MM.1S (cell line): Measurements from ENCODE around the gene SPOP.

Experiments used
- DNase-seq: peaks from one replicate; pipeline ENCODE4 v3.0.0-alpha.2; 2015
- H2AFZ ChIP-seq: fragments of 300-600 bp; sonication (generic); 2 replicates; pipeline ENCODE4 v1.6.0; 2016; ENCODE audit warnings: antibody characterized with exemption, low read length
- H3F3A ChIP-seq: fragments of 300-600 bp; sonication (generic); 2 replicates; pipeline ENCODE4 v1.6.1; 2016; ENCODE audit warnings: mild to moderate bottlenecking, antibody characterized with exemption, low read length, moderate library complexity, mixed read lengths; ENCODE audit not compliant: insufficient read depth
- H3K27ac ChIP-seq: fragments of 300-600 bp; sonication (generic); 2 replicates; pipeline ENCODE4 v1.5.1; 2016; ENCODE audit warnings: mild to moderate bottlenecking, low read length
- H3K27me3 ChIP-seq: fragments of 300-600 bp; sonication (generic); replicated peaks from 2 replicates; pipeline ENCODE4 v1.6.0; 2016; ENCODE audit warnings: low read length; ENCODE audit not compliant: insufficient read depth
- H3K36me3 ChIP-seq: fragments of 300-600 bp; sonication (generic); replicated peaks from 2 replicates; pipeline ENCODE4 v1.6.1; 2016; ENCODE audit warnings: mild to moderate bottlenecking, low read length, mixed read lengths; ENCODE audit not compliant: insufficient read depth
- H3K4me1 ChIP-seq: fragments of 300-600 bp; sonication (generic); 2 replicates; pipeline ENCODE4 v1.6.1; 2016; ENCODE audit warnings: low read length, mixed read lengths
- H3K4me2 ChIP-seq: fragments of 300-600 bp; sonication (generic); 2 replicates; pipeline ENCODE4 v1.6.0; 2016; ENCODE audit warnings: low read depth, low read length
- H3K4me3 ChIP-seq: fragments of 300-600 bp; sonication (generic); 2 replicates; pipeline ENCODE4 v1.5.1; 2016; ENCODE audit warnings: low read length, mixed read lengths
- H3K79me2 ChIP-seq: fragments of 300-600 bp; sonication (generic); 2 replicates; pipeline ENCODE4 v1.6.1; 2016; ENCODE audit warnings: mixed run types, low read length, mixed read lengths
- H3K9ac ChIP-seq: fragments of 300-600 bp; sonication (generic); 2 replicates; pipeline ENCODE4 v1.6.1; 2016; ENCODE audit warnings: low read length, mixed read lengths
- H3K9me2 ChIP-seq: fragments of 300-600 bp; sonication (generic); replicated peaks from 2 replicates; pipeline ENCODE4 v1.6.1; 2016; ENCODE audit warnings: mild to moderate bottlenecking, low read length, mixed read lengths; ENCODE audit not compliant: insufficient read depth
- H3K9me3 ChIP-seq: fragments of 300-600 bp; sonication (generic); replicated peaks from 2 replicates; pipeline ENCODE4 v1.6.1; 2016; ENCODE audit warnings: mild to moderate bottlenecking, low read length, mixed read lengths; ENCODE audit not compliant: insufficient read depth
- H4K20me1 ChIP-seq: fragments of 300-600 bp; sonication (generic); 2 replicates; pipeline ENCODE4 v1.6.1; 2016; ENCODE audit warnings: mild to moderate bottlenecking, low read length, moderate library complexity, mixed read lengths; ENCODE audit not compliant: insufficient read depth
- CTCF ChIP-seq: fragments of 300-600 bp; sonication (generic); IDR thresholded peaks from 2 replicates; pipeline ENCODE4 v1.5.1; 2016; ENCODE audit warnings: antibody characterized with exemption, low read length, mixed read lengths
- EZH2 ChIP-seq: fragments of 300-600 bp; sonication (generic); optimal IDR thresholded peaks from 2 replicates; pipeline ENCODE3; 2017; ENCODE audit warnings: low read depth, mild to moderate bottlenecking, antibody characterized with exemption, low read length, mixed read lengths
- EZH2phosphoT487 ChIP-seq: fragments of 300-600 bp; sonication (generic); IDR thresholded peaks from 2 replicates; pipeline ENCODE4 v1.6.1; 2018; ENCODE audit warnings: antibody characterized with exemption, low read length

SPOP gene

DNA sequence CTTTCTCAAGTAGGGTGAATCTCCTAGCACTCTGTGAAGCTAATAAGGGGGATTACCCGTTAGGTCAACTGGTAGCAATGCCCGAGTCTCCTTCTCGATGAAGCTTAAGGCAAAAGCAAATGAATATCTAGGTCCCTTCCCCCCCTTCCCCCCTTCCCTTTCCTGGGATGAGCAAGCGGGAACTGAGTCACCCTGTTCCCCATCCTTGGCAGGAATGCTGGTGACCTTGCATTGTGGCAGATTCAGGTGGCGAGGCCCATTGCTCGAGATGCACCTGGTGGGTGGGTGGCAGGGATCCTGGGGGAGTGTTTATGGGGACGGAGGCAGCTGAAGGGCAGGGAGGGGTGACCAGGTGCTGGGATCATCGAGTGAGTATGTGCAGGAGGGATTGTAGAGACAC, 95.1 kb downstream of the SPOP start:
- Histone ChIP-seq H3K79me2 (no peaks in the 10 kb centered on the region), H3K27ac (no peak overlapping the region)
- no peak for TF ChIP-seq EZH2phosphoT487

DNA sequence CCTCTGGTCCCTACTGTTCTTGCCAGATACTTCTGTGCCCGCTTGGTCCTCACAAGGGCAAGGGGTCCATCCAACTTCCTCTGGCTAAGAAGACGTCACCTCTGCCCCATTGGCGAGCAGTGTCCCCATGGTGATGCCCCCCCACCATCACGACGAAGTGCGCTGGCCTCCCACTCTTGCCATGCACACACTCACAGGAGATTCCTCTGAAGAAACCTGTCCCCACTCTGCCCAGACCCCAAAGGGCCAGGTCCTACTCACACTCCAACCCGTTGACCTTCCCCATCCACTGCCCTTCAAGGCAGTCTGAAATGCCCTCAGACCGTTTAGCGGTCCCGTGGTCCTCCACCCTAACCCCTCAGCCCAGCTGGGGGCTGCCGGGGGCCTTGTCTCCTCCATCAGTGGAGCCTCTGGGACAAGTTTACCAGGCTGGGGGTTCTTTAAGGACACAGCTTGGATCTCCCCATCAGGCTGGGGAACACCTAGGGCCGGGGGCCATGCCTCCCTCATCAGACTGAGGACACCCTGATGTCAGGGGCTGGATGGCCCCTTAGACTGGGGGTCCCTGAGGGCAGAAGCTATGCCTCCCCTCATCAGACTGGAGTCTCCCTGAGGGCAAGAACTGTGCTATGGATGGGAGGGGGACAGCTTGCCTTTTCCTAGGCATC, 95.7 kb downstream of the SPOP start:
- Histone ChIP-seq H3F3A (no peaks in the 10 kb centered on the region; the same call in 1 of the 2 replicates), H3K9me3 (no peaks in the 10 kb centered on the region), H3K27ac (no peak overlapping the region), H4K20me1 (no peaks in the 10 kb centered on the region), H3K36me3 (no peaks in the 10 kb centered on the region), H3K4me1 (no peaks in the 10 kb centered on the region), H3K27me3 (peaks cover 9% of the 10 kb centered on the region), H3K4me2 (no peak overlapping the region), H3K4me3 (no peak overlapping the region), H2AFZ (no peak overlapping the region), H3K9me2 (no peaks in the 10 kb centered on the region), H3K9ac (no peak overlapping the region), H3K79me2 (no peaks in the 10 kb centered on the region)
- no peak for DNase-seq
- TF ChIP-seq EZH2 (no peak), EZH2phosphoT487 (no peak), CTCF (no peak)

More for the DNA sequence above, 95.1 kb downstream of the SPOP start:
- Histone ChIP-seq H3K36me3 (no peaks in the 10 kb centered on the region), H3K9me2 (no peaks in the 10 kb centered on the region), H3K9ac (no peak overlapping the region), H3K9me3 (no peaks in the 10 kb centered on the region), H3K4me3 (no peak overlapping the region), H3K4me1 (no peaks in the 10 kb centered on the region), H2AFZ (no peak overlapping the region), H3K27me3 (peaks cover 3% of the 10 kb centered on the region; the same call in 1 of the 2 replicates), H3F3A (no peaks in the 10 kb centered on the region; the same call in 1 of the 2 replicates), H3K4me2 (no peak overlapping the region), H4K20me1 (no peaks in the 10 kb centered on the region)
- DNase-seq: no peak

DNA sequence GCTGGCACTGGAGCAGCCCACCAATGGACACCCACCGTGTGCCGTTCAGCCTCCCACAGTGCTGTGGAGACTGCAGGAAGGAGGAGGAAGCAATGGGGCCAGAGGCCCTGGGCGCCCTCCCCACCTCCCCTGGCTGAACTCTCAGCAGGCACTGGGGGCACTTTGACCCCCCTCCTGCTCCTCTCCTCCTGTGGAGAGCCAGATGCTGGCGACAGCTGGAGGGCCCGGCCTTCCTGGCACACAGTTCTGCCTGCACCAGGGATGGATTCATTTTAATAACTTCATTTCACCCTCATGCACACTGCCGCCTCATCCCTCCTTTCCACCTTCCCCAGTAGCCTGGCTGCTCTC, 96.3 kb downstream of the SPOP start:
- no peak overlapping the region for H3K9ac ChIP-seq
- H3K36me3 ChIP-seq: no peaks in the 10 kb centered on the region
- no peak overlapping the region for H3K4me2 ChIP-seq
- H3K9me2 ChIP-seq: no peaks in the 10 kb centered on the region
- no peaks in the 10 kb centered on the region for H3K9me3 ChIP-seq
- H3K4me1 ChIP-seq: no peaks in the 10 kb centered on the region
- DNase-seq: no peak
- no peak overlapping the region for H3K4me3 ChIP-seq
- H3F3A ChIP-seq: no peaks in the 10 kb centered on the region; the same call in 1 of the 2 replicates
- no peak overlapping the region for H3K27ac ChIP-seq
- no peak for TF ChIP-seq EZH2
- no peak for TF ChIP-seq CTCF
- TF ChIP-seq EZH2phosphoT487: no peak
- H3K27me3 ChIP-seq: peaks cover 15% of the 10 kb centered on the region
- H2AFZ ChIP-seq: no peak overlapping the region
- no peaks in the 10 kb centered on the region for H3K79me2 ChIP-seq
- no peaks in the 10 kb centered on the region for H4K20me1 ChIP-seq

DNA sequence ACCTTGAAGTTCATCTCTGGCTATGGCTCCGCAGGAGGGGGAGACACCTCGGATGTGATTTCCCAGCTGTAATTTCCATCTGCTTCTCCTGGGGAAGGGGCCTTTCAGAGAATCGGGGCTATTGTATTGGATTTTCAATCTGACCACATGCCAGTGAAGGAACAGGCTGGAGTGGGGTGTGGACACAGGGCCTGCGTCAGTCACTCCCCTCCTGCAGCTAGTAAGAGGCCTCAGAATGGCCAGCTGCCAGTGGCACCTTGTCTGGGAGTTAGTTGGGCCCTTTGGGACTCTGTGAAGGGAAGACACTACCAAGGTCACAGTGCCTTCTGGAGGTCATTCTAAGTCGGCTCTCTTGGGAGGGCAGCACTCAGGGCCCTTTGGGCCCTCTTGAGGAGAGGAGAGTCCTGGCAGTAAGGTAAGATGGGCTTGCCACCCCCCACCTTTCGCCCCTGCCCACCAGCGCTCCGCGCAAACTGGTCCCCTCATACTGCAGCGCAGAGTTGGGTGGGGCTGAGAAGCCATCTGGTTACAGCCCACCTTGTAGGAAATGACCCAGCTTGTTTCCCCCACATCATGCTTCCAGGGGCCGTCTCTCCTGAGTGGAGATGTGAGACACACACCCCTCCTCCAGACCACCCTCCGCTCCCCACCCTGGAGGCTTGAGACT, 96.8 kb downstream of the SPOP start:
- no peaks in the 10 kb centered on the region for H3K9me3 ChIP-seq
- no peak overlapping the region for H3K4me3 ChIP-seq
- TF ChIP-seq EZH2phosphoT487 (no peak), EZH2 (no peak), CTCF (no peak)
- H3K4me1 ChIP-seq: no peaks in the 10 kb centered on the region
- H3K79me2 ChIP-seq: no peaks in the 10 kb centered on the region
- H3K27ac ChIP-seq: no peak overlapping the region
- DNase-seq: no peak
- H3K9ac ChIP-seq: no peak overlapping the region
- no peak overlapping the region for H3K4me2 ChIP-seq
- H3K27me3 ChIP-seq: peaks cover 20% of the 10 kb centered on the region
- no peaks in the 10 kb centered on the region for H3K36me3 ChIP-seq
- H4K20me1 ChIP-seq: no peaks in the 10 kb centered on the region
- H3F3A ChIP-seq: no peaks in the 10 kb centered on the region; the same call in 1 of the 2 replicates
- H2AFZ ChIP-seq: no peak overlapping the region
- H3K9me2 ChIP-seq: no peaks in the 10 kb centered on the region
